ENCODE measurements around the gene IL1RL1.

- no peak for TF ChIP-seq CTCF (conservative IDR thresholded peaks at IDR 0.05; ENCODE audit: low read length)
- TF ChIP-seq EZH2phosphoT487 (IDR thresholded peaks at IDR 0.05; ENCODE audit: borderline replicate concordance), result no peak
Observed at GRCh38 chr2:102392096-102392495, 80.7 kb downstream of the IL1RL1 start.

Data from Loucy (cell line).